ENCODE measurements around the gene SLC7A14. TPM values are rescaled to one million over a fixed set of nuclear protein-coding genes. Genes with fewer than 3 reads are reported as not detected.
A peak's percentile ranks its signal among the peaks of the same experiment; 100 is the strongest.

SLC7A14 gene
- 0.03 TPM in 1 of 2 replicates, not detected in the other for total RNA-seq (2014; rRNA removed; shearing (Covaris generic))
- not detected in 2 replicates for total RNA-seq (2022)
- Bru-seq, nascent RNA = percentile 1 among the genes with signal in this experiment
- not detected for BruChase-seq, experiment 1, labeled RNA remaining after a 6-hour chase
- BruChase-seq, experiment 2, labeled RNA remaining after a 2-hour chase = not detected
- long read RNA-seq = 0 reads

GRCh38 chr3:170585937-170586310 lies at the start of gene SLC7A14:
Gene SLC7A14 (minus strand): TSS chr3:170586075. CDS start chr3:170526936, 59,139 bp downstream.
- no peaks in the 10 kb centered on the region for H3K36me3 ChIP-seq (ENCODE audit: insufficient read depth, low read length)
- H3K79me2 ChIP-seq (ENCODE audit: insufficient read depth, low read depth, low read length) = no peaks in the 10 kb centered on the region
- H2AFZ ChIP-seq (ENCODE audit: low read length) = no peak within 1 kb of the TSS
- no peak within 1 kb of the TSS for H3K4me3 ChIP-seq (ENCODE audit: low read depth, low read length, poor library complexity, severe bottlenecking)
- no peaks in the 10 kb centered on the region for H3K9me3 ChIP-seq (ENCODE audit: low read length)
- ChIA-PET CTCF (ENCODE audit: unreplicated experiment) (no interaction called here), POLR2A (interaction anchor here (0.6 to 0.9 kb wide), 2 partner anchors 14 to 99 kb away, joined by 3 to 5 read pairs; no protein-coding TSS in a partner anchor)
- DNase-seq (ENCODE audit: low spot score) = no peak
- H3K4me2 ChIP-seq (ENCODE audit: low read length) = no peak within 1 kb of the TSS
- no peak within 1 kb of the TSS for H3K27ac ChIP-seq (ENCODE audit: low read depth, low read length, poor library complexity, severe bottlenecking)
- H3K4me1 ChIP-seq (ENCODE audit: insufficient read depth, low read length, poor library complexity, severe bottlenecking) = no peaks in the 10 kb centered on the region
- no peaks in the 10 kb centered on the region for H3K9me2 ChIP-seq (ENCODE audit: insufficient read depth, low read length)
- H4K20me1 ChIP-seq (ENCODE audit: insufficient read depth, low read length) = no peaks in the 10 kb centered on the region
- no TSS peak for BruUV-seq (replicated peaks)
- no peak for TF ChIP-seq EZH2phosphoT487 (IDR thresholded peaks at IDR 0.05; ENCODE audit: borderline replicate concordance, low read depth, low read length)
- TF ChIP-seq CTCF (conservative IDR thresholded peaks at IDR 0.05; ENCODE audit: low read length) = no peak
- intact Hi-C loops (cut with micrococcal nuclease; ENCODE audit: unreplicated experiment) = no loop called here

GRCh38 chr3:170635385-170635735 lies 49.5 kb upstream of the SLC7A14 start:
- Histone ChIP-seq H2AFZ (ENCODE audit: low read length) (no peak overlapping the region), H3K9me3 (ENCODE audit: low read length) (no peaks in the 10 kb centered on the region), H3K4me1 (ENCODE audit: insufficient read depth, low read length, poor library complexity, severe bottlenecking) (peaks cover 20% of the 10 kb centered on the region), H3K4me3 (ENCODE audit: low read depth, low read length, poor library complexity, severe bottlenecking) (no peak overlapping the region), H3K79me2 (ENCODE audit: insufficient read depth, low read depth, low read length) (no peaks in the 10 kb centered on the region), H3K27ac (ENCODE audit: low read depth, low read length, poor library complexity, severe bottlenecking) (peak overlapping the region; percentile 34), H3K9me2 (ENCODE audit: insufficient read depth, low read length) (no peaks in the 10 kb centered on the region), H4K20me1 (ENCODE audit: insufficient read depth, low read length) (no peaks in the 10 kb centered on the region), H3K4me2 (ENCODE audit: low read length) (no peak overlapping the region), H3K36me3 (ENCODE audit: insufficient read depth, low read length) (no peaks in the 10 kb centered on the region)
- TF ChIP-seq CTCF (conservative IDR thresholded peaks at IDR 0.05; ENCODE audit: low read length) = no peak
- no peak for TF ChIP-seq EZH2phosphoT487 (IDR thresholded peaks at IDR 0.05; ENCODE audit: borderline replicate concordance, low read depth, low read length)
- intact Hi-C loops (cut with micrococcal nuclease; ENCODE audit: unreplicated experiment) = no loop called here
- ChIA-PET POLR2A (interaction anchor here (0.7 to 1.3 kb wide), 2 partner anchors 34 to 958 kb away, joined by 4 read pairs; no protein-coding TSS in a partner anchor), CTCF (ENCODE audit: unreplicated experiment) (no interaction called here)
- BruUV-seq (replicated peaks) = no TSS peak
- DNase-seq (ENCODE audit: low spot score) = no peak

- Histone ChIP-seq H3K27ac (ENCODE audit: low read depth, low read length, poor library complexity, severe bottlenecking) (peak overlapping the region; percentile 34), H4K20me1 (ENCODE audit: insufficient read depth, low read length) (no peaks in the 10 kb centered on the region), H3K36me3 (ENCODE audit: insufficient read depth, low read length) (no peaks in the 10 kb centered on the region), H3K4me1 (ENCODE audit: insufficient read depth, low read length, poor library complexity, severe bottlenecking) (peaks cover 20% of the 10 kb centered on the region), H3K4me2 (ENCODE audit: low read length) (no peak overlapping the region), H2AFZ (ENCODE audit: low read length) (no peak overlapping the region), H3K79me2 (ENCODE audit: insufficient read depth, low read depth, low read length) (no peaks in the 10 kb centered on the region), H3K9me2 (ENCODE audit: insufficient read depth, low read length) (no peaks in the 10 kb centered on the region), H3K4me3 (ENCODE audit: low read depth, low read length, poor library complexity, severe bottlenecking) (no peak overlapping the region), H3K9me3 (ENCODE audit: low read length) (no peaks in the 10 kb centered on the region)
- ChIA-PET CTCF (ENCODE audit: unreplicated experiment) (no interaction called here), POLR2A (interaction anchor here (0.6 kb wide), 2 partner anchors 313 to 705 kb away, joined by 3 read pairs; no protein-coding TSS in a partner anchor)
- peak; percentile 55 for DNase-seq (ENCODE audit: low spot score)
- TF ChIP-seq EZH2phosphoT487 (IDR thresholded peaks at IDR 0.05; ENCODE audit: borderline replicate concordance, low read depth, low read length) (no peak), CTCF (conservative IDR thresholded peaks at IDR 0.05; ENCODE audit: low read length) (no peak)
- BruUV-seq (replicated peaks) = no TSS peak
- intact Hi-C loops (cut with micrococcal nuclease; ENCODE audit: unreplicated experiment) = loop anchor here (5.0 kb wide), 2 partner anchors 57 to 232 kb away; no protein-coding TSS in a partner anchor
Measured at GRCh38 chr3:170634663-170635384, 48.9 kb upstream of the SLC7A14 start.
